GM18498 (cell line): ENCODE measurements around the gene WDR7.

ENCODE experiments used
- ATAC-seq: cut with Tn5 transposase; IDR thresholded peaks from one replicate; pipeline ENCODE4 v1.9.1; 2021; ENCODE audit warnings: mild to moderate bottlenecking, moderate library complexity; ENCODE audit not compliant: unreplicated experiment

WDR7 gene

DNA sequence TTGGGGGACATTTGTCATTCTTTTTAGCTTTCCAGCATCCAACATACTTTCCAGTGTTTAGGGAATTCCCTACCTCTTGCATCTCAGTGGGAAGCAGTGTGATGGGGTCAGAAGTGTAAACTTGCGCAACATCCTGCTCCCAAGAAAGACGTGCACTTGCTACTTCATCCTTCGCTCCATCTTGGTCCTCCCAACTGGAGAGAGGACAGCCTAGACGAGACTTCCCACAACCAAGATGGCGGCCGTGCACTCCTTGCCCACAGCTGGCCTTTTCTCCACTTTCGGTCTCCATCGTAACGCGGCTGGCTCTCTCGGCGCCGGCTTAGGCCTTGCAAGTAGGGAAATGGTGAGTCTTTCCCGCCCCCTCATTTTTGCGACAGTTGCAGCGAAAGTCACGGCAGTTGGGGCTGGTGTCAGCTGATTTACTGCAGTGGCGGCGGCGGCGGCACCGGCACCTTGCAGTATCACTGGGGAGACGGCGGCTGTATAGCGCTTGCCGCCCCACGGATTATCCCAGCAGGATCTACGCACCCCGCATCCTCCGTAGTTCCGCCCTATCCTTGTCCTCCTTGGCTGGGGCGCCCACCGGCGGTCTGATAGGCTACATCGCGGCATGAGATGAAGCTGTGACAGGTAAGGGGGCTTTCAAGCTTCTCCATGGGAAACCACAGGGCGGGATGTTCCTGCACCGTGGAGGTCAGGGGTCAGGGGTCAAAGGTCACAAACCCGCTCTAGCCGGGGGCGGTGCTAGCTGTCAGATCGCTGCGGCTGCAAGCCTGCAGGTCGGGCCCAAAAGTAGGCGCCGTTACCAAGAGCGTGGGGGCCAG lies at the start of gene WDR7:
Gene WDR7, plus strand, starts transcription at position 416 of the 827 bp plus-strand sequence. CDS start 21,157 bp downstream, outside the sequence.
- ATAC-seq, result peak; percentile 96

DNA sequence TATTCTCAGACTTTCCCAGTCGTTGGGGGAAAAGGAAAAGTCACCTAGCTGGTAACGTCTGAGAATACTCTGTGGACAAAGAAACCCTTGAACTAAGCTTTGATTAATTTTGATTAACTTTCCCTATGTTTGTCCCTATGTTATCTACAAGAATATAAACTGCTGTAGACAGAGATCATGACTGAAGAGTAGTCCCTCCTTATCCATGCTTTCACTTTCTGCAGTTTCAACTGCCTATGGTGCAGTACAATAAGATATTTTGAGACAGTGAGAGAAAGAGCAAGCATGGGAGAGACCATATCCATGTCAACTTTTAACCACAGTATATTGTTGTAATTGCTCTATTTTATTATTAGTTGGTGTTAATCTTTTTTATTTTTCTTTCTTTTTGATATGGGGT lies 44.5 kb upstream of the WDR7 start:
- no peak for ATAC-seq

DNA sequence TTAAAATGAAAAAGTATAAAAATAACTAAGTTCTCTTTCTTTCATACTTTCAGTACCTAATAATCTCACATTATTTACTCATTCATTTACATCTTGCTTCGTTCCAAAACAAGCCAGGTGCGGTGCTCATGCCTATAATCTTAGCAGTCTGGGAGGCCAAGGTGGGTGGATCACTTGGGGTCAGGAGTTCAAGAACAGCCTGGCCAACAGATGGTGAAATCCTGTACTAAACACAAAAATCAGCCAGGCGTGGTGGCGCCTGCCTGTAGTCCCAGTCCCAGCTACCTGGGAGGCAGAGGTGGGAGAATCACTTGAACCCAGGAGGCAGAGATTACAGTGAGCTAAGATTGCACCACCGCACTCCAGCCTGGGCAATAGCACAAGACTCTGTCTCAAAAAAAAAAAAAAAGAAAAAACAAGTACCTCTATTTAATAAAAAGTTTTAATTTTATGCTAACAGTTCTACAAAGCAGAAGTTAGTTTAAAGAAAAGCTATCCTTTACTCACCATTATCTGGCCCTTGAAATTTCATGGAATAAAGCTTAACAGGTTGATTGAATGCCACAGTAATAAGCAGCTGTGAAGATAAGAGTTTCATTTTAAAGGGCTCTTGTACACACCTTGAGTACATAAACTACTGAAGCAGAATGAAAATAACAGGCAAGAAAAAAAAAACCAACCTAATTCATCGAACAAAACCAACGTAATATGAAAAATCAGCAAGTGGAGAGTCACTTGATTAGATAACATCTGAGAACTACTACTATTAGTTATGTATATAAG lies 35.2 kb upstream of the WDR7 start:
- no peak for ATAC-seq

DNA sequence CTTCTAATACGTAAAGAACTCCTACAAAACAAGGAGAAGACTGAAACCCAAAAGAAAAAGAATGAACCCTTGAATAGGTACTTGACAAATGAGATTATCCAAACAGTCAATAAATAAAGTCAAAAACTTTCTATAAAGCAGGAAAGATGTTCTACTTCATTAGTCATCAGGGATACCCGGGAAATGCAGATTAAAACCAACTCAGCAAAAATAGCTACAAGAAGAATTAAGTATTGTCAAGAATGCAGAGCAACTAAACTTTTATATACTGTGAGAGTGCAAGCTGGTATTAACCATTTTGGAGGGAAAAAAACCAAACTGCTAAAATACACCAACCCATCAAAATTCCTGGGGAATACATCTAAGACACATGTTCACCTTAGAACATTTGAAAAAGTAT lies 23.2 kb upstream of the WDR7 start:
- no peak for ATAC-seq

DNA sequence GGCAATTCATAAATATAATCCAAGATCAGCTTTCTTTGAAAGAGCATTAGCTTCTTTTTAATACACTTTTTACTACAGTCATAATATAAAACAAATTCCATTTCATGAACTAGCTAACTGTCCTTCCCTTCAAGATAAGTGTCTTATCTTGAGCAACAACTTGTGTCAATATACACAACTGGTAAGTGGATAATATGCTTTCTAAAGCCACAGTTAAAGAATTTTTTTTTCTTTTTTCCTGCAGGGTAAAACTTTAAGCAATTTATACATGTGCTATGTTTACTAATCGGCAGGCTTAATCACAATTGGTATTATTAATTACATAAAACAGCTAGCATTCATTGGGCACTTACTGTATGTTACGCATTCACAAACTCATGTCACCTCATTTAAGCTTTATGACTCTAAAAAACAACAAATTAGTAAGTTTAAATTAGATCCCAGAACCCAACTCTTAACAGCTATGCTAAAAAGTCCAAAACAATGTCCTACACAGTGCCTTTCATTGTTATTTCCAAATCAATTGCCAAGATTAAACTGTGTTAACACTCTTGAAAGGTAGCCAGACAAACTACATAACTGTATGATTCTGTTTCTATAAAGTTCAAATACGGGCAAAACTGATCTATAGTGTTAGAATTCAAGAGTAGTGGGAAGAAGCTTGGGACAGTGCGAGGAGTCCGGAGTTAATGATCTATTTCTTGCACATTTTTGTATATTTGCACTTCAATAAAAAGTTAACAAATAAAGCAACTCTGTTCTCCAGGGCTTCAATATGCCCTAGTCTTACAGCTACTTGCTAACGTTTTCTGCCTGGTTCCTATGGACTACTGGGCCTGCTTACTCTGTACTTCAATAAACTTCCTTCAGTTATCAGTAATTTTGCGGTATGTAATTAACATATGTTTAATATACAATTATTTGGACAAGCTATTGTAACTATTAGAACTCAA lies 18.8 kb upstream of the WDR7 start:
- no peak for ATAC-seq

DNA sequence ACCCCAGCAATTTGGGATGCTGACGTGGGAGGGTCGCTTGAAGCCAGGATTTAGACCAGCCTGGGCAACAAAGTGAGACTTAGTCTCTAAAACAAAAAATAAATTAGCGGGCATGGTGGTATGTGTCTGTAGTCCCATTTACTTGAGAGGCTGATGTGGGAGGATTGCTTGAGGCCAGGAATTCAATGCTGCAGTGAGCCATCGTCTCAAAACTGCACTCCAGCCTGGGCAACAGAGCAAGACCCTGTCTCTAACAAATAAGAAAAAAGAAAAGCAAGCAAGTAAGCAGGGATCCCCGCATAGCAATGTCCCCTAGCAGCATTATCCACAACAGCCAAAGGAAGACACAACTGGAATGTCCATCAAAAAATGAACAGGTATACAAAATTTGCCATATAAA lies 16.2 kb upstream of the WDR7 start:
- ATAC-seq, result no peak

DNA sequence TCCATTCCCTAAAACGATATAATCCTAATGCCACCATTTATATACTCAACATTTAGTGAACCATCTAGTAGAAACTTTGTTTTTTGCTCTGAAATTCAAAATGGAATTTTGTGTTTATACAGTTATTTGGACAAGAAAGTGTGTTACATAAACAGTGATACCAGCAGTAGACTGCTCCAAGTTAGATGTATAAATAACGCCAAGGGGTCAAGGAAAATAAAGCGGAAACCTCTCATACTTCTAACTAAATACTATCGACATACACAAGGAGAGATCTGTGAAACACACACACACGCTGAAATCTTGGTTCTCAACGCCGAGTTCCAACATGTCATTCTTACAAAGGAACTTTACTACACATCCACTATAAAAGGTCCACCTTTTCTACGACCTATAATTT lies 14.0 kb upstream of the WDR7 start:
- no peak for ATAC-seq

DNA sequence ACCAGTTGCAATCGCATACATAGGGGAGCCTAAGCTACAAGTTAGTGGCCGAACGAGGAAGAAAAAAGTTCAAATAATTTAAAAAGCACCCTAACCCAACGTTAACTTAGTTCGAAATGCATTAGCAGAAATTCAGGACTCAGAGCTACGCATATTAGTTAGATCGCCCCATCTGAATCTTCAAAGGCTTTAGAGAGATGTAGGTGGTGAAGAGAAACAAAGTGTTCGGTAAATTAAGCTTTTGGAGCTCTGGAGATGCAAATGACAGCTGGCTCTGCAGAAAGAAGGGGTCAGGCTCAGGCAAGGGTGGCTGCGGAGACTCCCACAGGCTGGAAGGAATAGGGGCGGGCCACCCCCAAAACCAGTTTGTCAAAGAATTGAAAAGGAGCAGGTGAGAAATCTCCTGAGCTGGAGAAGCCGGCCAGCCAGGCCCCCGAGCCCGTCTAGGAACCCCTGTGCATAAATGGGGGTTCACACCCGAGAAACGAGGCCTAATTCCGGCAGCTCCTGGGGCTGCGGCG lies 13.4 kb upstream of the WDR7 start:
- peak; percentile 23 for ATAC-seq

DNA sequence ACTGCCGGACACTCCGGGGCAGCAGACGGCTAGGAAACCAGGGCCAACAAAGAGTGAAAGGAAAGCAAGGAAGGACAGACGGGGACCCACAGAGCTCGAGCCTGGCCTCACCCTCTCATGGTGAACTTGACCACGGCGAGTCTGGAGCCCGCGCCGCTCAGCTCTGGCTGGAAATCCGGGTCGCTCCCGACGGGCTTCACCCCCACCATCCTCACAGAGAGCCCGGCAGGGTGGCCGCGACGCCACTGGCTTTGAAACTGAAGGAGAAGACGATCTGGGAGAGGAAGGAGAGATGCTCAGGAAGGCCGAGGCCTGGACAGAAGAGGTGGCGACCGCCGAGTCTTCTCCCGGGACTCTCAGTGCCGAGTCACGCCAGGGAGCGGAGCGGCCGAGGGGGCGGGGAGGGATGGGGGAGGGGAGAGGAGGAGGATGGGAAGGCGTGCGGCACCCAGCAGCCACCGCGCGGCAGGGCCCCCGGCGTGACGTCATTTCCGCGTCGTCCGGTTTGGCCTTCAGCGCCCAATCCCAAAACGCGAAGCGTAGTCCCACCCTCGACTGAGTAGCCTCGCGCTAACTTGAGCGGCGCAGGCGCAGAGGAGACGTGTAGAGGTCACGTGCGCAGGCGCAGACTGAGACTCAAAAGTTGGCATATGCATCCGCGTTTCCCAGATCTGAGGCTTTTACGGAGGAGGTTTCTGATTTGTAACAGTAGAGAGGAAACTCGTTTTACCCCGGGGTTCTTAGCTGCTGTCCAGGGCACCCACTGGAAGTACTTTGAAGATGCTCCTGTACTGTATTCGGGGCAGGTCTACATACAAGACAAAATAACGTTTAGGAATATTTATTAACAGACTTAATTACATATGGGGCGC lies 12.7 kb upstream of the WDR7 start, which contains the start of gene TXNL1:
Gene TXNL1, minus strand, starts transcription at position 361 of the 872 bp plus-strand sequence. Its CDS starts 152 bp downstream, at position 209.
- ATAC-seq, result peak; percentile 97

DNA sequence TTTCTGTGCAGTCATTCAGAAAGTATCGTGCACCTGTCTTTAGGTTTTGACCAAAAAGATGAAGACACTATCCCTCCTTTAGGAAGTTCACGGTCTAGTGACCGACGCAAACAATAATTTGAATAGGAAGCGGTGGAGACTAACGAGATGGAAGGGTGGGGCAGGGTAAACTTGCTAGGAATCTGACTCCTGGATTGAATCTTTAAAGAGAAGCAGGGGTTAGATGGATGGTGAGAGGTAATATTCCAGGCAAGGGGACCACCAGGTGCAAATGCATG lies 12.1 kb upstream of the WDR7 start:
- no peak for ATAC-seq

DNA sequence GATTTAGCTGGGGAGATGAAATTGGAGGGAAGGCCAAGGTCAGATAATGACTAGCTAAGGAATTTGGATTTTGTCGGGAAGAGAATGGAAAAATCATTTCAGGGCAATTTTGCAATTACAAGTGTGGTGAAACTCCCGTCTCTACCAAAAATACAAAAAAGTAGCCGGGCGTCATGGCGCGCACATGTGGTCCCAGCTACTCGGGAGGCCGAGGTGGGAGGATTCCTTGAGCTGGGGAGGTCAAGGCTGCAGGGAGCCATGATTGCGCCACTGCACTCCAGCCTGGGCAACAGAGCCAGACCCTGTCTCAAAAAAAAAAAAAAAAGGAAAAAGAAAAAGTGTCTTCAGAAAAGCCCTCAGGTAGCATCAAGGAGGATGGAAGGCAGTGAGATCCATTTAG lies 11.6 kb upstream of the WDR7 start:
- ATAC-seq, result no peak

DNA sequence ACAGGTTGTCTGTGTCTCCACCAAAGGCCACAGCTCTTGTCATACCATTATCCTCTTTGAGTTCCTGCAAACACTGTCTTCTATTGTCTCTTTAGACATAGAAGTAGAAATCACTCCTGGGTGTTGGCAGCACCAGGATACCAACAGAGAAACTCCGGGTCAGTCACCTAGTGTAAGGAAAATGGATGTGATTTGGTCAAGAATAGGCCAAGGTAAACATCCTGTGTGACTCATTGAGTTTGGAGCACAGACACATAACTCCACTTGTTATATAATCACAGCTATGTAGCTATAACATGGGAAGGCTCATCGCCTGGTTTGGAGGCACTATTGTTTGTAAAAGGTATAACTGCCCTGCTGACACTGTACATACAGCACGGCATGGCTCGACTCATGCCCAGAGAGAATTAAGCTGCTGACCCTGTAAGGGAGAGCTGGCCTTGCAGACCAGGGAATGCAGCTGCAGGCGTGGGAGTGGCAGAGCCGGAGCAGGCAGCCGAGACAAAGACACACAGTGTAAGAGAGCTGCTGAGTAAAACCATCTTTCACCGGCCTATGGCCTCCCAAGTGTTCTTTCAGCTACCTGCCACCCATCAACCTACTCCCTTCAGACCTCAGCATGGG lies 9.3 kb upstream of the WDR7 start:
- ATAC-seq, result no peak

DNA sequence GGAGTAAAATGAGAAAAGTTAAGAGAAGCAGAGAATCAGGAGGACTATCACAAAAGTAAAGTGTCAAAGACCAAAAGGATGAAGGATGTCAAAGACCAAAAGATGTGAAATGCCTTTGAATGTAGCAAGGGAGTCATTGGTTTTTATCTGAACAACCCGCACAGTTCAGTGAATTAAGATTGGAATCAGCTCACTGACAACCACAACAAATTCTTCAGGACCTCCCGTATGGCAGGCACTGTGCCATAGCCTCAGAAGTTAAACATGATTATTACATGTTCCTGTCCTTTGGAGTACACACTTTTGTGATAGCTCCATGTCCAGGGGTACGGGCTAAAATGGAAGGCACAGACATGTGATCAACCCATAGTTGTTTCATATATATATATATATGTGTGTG lies 7.8 kb upstream of the WDR7 start:
- no peak for ATAC-seq

DNA sequence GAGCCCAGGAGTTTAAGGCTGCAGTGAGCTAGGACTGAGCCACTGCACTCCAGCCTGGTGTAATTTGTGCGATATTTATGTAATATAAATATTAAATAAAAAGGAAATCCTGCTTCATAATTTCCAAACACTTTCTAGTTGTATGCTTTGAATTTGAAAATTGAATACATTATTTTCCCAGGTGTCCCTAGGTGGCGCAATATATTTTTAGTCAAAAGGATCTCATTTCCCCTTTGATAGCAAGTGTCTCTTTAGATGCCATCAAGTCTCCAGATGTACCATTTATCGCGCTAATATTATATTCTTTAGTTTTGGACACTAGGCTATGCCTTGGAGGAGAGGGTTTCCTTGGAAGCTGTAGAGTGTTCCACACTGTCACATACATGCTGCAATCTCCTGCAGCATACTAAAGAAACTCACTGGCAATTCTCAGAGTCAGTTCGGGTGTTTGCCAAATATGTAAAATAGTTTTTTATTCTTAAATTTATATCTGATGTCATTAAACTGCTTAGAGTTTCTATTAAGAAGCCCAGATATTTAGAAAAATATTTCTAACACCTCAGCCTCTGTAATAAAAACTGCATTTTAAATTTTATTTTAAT lies 5.6 kb upstream of the WDR7 start:
- no peak for ATAC-seq

DNA sequence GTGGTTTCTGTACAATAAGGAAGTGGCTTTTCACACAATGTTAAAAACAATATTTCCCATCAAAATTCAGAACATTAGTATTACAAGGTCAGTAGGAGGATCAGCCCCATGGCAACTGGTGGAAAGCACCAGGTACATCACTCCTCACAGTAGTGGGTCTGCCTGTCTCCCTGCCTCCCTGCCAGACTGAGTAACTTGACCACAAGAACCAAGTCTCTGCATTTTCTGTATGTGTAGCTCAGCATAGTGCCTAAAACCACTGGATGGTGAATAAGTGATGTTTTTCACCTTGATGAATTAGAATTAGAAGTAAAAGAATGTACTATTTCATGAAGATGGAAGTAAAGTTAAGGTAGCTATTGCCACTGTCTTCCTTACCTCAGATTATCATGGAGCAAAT lies 4.1 kb upstream of the WDR7 start:
- no peak for ATAC-seq

DNA sequence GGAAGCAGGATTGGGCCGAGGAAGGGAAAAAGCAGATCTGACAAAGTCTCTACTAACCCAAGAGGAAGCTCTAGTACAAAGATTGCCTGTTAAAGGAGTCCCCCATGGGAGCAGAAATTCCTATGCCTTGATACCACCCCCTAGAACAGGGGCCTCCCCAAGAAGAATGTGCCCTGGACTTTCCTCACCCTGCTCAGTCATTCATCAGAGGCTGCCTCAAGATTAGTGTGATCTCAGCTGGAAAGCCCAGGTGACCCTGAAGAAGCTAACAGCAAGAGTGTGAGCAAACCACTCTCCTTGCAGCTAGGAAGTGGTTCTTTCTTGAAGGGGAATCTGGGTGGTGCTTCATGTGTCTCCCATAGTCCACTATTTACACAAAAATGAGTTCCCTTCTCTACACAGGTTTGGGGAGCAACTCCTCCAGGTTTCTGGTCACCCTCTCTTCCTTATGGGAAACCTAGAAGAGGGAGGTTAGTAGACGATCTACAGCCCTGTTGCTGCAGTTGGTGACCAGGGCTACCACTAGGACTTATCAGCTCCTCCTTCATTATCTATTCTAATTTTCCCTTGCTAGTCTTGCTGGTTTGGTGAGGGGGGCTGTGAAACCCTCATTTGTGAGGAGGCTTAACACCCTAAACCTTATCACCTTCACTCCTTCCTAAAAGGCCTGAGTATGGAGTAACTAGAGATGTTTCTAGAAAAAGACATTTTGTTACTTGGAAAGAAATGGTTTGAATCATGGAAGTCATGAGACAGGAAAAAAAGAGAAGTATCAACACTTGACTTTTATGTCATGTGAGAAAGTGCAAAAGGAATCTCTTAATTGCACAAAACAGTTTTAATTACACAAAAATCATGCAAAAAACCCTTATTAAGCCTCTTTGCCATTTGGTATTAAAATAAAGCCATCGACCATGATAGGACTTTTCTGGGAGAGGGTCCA lies 2.9 kb upstream of the WDR7 start:
- ATAC-seq, result no peak

DNA sequence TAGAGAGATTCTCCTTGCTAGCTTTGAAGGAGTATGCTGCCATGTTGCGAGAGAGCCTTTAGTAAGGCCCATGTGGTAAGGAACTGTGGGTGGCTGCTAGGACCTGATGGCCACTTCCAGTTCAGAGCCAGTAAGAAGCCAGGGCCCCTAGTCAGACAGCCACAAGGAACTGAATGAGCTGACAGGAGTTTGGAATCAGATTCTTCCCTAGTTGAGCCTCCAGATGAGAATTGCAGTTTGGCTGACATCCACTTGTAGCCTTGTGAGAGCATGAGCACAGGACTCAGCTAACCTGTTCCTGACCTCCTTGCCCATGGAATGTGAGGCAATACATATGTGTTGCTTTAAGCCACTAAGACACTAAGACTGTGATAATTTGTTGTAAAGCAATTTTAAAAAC lies 1.2 kb upstream of the WDR7 start:
- no peak for ATAC-seq

DNA sequence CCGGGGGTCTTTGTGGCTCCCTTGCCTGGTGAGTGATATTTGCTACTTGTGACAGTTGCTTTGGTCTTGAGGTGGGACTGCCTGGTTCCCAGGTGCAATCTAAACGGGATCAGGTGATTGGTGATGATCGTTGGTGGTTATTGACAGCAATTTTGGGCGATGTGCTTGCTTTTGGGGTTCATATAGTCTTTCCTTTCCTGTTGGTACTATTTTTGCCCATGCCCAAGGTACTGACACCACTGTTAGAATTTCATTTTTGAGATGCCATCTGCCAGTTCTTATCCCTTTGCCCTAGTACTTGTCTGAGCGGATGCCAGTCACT lies 573 bp downstream of the WDR7 start:
- no peak for ATAC-seq
